NB4 (cell line): ENCODE measurements around the gene CTNND2.

Experiments
- POLR2A ChIP-seq: IDR thresholded peaks from 2 replicates; pipeline ENCODE4 v1.6.1; 2011; ENCODE audit warnings: mild to moderate bottlenecking; ENCODE audit not compliant: insufficient read length; ENCODE audit errors: extremely low read depth
- TF ChIP-seq, protein P1 (sequence below): IDR thresholded peaks from one replicate; pipeline ENCODE4 v1.5.1; 2012; ENCODE audit warnings: low read depth, low read length
- TF ChIP-seq, protein P2 (sequence below): IDR thresholded peaks from 2 replicates; pipeline ENCODE4 v1.6.1; 2011; ENCODE audit warnings: low read depth, low read length

DNA sequence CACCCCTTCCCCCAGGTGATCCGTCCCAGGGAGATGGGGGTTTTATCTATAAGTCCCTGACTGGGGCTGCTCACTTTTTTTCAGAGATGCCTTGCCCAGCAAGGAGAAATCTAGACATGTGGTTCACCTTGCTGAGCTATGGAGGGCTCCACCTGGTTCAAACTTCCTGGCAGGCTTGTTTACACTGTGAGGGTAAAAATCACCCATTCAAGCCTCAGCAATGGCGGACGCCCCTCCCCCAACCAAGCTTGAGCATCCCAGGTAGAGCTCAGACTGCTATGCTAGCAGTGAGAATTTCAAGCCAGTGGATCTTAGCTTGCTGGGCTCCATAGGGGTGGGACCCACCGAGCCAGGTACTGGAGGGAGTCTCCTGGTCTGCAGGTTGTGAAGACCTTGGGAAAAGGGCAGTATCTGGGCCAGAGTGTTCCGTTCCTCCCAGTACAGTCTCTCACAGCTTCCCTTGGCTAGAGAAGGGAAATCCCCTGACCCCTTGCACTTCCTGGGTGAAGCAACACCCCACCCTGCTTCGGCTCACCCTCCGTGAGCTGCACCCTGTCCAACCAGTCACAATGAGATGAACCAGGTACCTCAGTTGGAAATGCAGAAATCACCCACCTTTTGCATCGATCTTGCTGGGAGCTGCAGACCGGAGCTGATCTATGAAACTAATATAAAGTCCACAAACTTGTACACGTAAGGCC, 231.7 kb downstream of the CTNND2 start:
- TF ChIP-seq, protein P1, sequence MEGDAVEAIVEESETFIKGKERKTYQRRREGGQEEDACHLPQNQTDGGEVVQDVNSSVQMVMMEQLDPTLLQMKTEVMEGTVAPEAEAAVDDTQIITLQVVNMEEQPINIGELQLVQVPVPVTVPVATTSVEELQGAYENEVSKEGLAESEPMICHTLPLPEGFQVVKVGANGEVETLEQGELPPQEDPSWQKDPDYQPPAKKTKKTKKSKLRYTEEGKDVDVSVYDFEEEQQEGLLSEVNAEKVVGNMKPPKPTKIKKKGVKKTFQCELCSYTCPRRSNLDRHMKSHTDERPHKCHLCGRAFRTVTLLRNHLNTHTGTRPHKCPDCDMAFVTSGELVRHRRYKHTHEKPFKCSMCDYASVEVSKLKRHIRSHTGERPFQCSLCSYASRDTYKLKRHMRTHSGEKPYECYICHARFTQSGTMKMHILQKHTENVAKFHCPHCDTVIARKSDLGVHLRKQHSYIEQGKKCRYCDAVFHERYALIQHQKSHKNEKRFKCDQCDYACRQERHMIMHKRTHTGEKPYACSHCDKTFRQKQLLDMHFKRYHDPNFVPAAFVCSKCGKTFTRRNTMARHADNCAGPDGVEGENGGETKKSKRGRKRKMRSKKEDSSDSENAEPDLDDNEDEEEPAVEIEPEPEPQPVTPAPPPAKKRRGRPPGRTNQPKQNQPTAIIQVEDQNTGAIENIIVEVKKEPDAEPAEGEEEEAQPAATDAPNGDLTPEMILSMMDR = no peak
- TF ChIP-seq POLR2A = no peak
- TF ChIP-seq, protein P2, sequence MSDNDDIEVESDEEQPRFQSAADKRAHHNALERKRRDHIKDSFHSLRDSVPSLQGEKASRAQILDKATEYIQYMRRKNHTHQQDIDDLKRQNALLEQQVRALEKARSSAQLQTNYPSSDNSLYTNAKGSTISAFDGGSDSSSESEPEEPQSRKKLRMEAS = no peak
